Measurements from ENCODE around the gene P2RX2. TPM values are rescaled to one million over a fixed set of nuclear protein-coding genes. Genes with fewer than 3 reads are reported as not detected.

The P2RX2 gene
- total RNA-seq, 2 experiments from 2014 or later, result not detected

DNA sequence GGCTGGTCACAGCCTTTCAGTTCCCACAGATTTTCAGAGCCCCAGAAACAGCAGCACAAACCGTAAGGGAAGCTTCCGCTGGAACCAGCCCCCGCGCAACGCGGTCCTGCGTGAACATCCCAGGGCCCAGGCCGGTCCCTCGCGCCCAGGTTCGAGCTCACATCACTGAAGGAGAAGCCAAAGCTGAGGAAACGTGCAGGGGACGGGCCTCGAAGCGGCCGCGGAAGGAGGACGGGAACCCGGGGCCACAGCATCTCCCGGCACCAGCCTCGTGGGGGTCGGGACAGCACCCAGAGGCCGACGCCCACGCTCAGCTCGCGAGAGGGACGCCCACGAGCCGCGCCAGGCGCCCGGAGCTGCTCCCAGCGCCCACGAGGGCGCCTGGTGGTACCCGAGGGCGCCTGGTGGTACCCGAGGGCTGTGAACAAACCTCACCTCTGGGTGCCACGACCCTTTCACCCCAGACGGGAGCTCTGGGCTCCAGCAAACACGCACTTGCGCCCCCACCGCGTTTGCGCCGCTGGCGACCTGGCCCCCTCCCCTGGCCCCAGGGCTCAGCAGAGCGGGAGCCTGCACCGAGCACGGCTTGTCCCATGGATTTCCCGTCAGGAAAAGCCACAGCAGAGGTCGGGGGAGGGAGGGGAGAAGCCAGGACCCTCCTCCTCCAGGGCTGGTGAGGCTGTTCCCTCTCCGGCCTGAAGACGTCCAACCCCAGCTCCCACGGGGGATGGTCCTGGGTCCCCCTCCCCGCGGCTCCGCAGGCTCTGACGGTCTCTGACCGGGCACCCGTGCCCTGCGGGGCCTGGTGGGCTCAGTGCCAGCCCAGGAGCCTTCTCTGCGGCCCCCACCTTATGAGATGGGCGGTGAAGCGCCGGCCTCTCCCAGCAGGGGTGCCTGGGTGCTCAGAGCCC is 15.1 kb upstream of the P2RX2 start:
- H3K36me3 ChIP-seq (ENCODE audit: insufficient read depth, low read length), result no peaks in the 10 kb centered on the region
- no peaks in the 10 kb centered on the region for H3K4me1 ChIP-seq (ENCODE audit: insufficient read depth, low read length, poor library complexity, severe bottlenecking)
- ChIA-PET POLR2A (interaction anchor here (0.6 kb wide), 2 partner anchors 19 to 545 kb away, joined by 3 read pairs; no protein-coding TSS in a partner anchor), CTCF (ENCODE audit: unreplicated experiment) (interaction anchor here (1.1 kb wide), 1 partner anchor 35 kb away, joined by 3 read pairs; no protein-coding TSS in a partner anchor)
- H2AFZ ChIP-seq (ENCODE audit: low read length), result no peak overlapping the region
- H3K4me2 ChIP-seq (ENCODE audit: low read length), result no peak overlapping the region
- no peaks in the 10 kb centered on the region for H3K9me3 ChIP-seq (ENCODE audit: low read length)
- H3K27ac ChIP-seq (ENCODE audit: low read depth, low read length, poor library complexity, severe bottlenecking), result no peak overlapping the region
- intact Hi-C loops (cut with micrococcal nuclease; ENCODE audit: unreplicated experiment), result no loop called here
- H3K4me3 ChIP-seq (ENCODE audit: low read depth, low read length, poor library complexity, severe bottlenecking), result no peak overlapping the region
- DNase-seq (ENCODE audit: low spot score), result no peak
- TF ChIP-seq EZH2phosphoT487 (IDR thresholded peaks at IDR 0.05; ENCODE audit: borderline replicate concordance, low read depth, low read length), result no peak
- TF ChIP-seq, protein P1, sequence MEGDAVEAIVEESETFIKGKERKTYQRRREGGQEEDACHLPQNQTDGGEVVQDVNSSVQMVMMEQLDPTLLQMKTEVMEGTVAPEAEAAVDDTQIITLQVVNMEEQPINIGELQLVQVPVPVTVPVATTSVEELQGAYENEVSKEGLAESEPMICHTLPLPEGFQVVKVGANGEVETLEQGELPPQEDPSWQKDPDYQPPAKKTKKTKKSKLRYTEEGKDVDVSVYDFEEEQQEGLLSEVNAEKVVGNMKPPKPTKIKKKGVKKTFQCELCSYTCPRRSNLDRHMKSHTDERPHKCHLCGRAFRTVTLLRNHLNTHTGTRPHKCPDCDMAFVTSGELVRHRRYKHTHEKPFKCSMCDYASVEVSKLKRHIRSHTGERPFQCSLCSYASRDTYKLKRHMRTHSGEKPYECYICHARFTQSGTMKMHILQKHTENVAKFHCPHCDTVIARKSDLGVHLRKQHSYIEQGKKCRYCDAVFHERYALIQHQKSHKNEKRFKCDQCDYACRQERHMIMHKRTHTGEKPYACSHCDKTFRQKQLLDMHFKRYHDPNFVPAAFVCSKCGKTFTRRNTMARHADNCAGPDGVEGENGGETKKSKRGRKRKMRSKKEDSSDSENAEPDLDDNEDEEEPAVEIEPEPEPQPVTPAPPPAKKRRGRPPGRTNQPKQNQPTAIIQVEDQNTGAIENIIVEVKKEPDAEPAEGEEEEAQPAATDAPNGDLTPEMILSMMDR (conservative IDR thresholded peaks at IDR 0.05; ENCODE audit: low read length), result no peak
- H3K9me2 ChIP-seq (ENCODE audit: insufficient read depth, low read length), result no peaks in the 10 kb centered on the region
- BruUV-seq (replicated peaks), result no TSS peak
- H4K20me1 ChIP-seq (ENCODE audit: insufficient read depth, low read length), result no peaks in the 10 kb centered on the region
- no peaks in the 10 kb centered on the region for H3K79me2 ChIP-seq (ENCODE audit: insufficient read depth, low read depth, low read length)

DNA sequence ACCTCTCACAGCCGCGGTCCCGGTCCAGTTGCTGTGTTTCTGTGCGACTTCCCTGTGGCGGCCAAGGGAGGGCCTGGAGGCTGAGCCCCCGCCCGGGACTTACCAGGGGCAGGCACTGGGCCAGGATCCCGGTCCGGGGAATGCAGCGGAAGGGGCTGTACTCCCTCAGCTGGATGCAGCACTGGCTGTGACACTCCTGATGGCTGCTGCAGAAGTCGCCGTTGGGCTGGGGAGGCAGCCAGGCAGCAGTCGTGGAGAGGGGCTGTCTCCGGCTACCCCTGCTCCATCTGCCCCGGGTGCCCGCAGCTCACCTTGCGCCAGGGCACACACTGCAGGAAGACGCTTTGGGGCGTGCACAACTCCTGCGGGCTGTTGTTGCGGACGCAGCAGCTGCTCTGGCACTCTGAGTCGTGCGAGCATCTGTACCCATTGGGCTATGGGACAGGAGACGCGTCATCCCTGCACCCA is 14.4 kb upstream of the P2RX2 start:
- POLR2A ChIA-PET, result interaction anchor here (0.6 kb wide), 1 partner anchor 18 kb away, joined by 3 read pairs; no protein-coding TSS in a partner anchor
- H3K9me3 ChIP-seq (ENCODE audit: low read length), result no peaks in the 10 kb centered on the region
- H3K79me2 ChIP-seq (ENCODE audit: insufficient read depth, low read depth, low read length), result no peaks in the 10 kb centered on the region
- DNase-seq (ENCODE audit: low spot score), result no peak
- no peaks in the 10 kb centered on the region for H3K4me1 ChIP-seq (ENCODE audit: insufficient read depth, low read length, poor library complexity, severe bottlenecking)
- H4K20me1 ChIP-seq (ENCODE audit: insufficient read depth, low read length), result no peaks in the 10 kb centered on the region
- no peak overlapping the region for H3K4me3 ChIP-seq (ENCODE audit: low read depth, low read length, poor library complexity, severe bottlenecking)
- intact Hi-C loops (cut with micrococcal nuclease; ENCODE audit: unreplicated experiment), result no loop called here
- CTCF ChIA-PET (ENCODE audit: unreplicated experiment), result interaction anchor here (0.5 to 1.1 kb wide), 2 partner anchors 34 to 160 kb away, joined by 3 read pairs; no protein-coding TSS in a partner anchor
- no peaks in the 10 kb centered on the region for H3K36me3 ChIP-seq (ENCODE audit: insufficient read depth, low read length)
- BruUV-seq (replicated peaks), result no TSS peak
- TF ChIP-seq EZH2phosphoT487 (IDR thresholded peaks at IDR 0.05; ENCODE audit: borderline replicate concordance, low read depth, low read length), result no peak
- TF ChIP-seq, protein P1 (conservative IDR thresholded peaks at IDR 0.05; ENCODE audit: low read length), result no peak
- no peak overlapping the region for H3K27ac ChIP-seq (ENCODE audit: low read depth, low read length, poor library complexity, severe bottlenecking)
- no peaks in the 10 kb centered on the region for H3K9me2 ChIP-seq (ENCODE audit: insufficient read depth, low read length)
- no peak overlapping the region for H2AFZ ChIP-seq (ENCODE audit: low read length)
- H3K4me2 ChIP-seq (ENCODE audit: low read length), result no peak overlapping the region

All from OCI-LY7 (cell line).